Endothelial cell of hepatic sinusoid (primary cell): ENCODE data around the gene NOS1AP.
"Not testable (repeated sequence)": the region's sequence is repeated elsewhere in the genome, so short reads cannot be mapped to it uniquely, and the experiment has no call there.

Source experiments
- in situ Hi-C: cut with HindIII; loops from 2 replicates; pipeline ENCODE4 v1.10.0; 2017; ENCODE audit warnings: low sequenced_read_pairs

The NOS1AP gene

GRCh38 chr1:162161916-162162550 is 92.5 kb downstream of the NOS1AP start:
- in situ Hi-C loops = no loop called here

- in situ Hi-C loops = no loop called here
These were observed 96.0 kb downstream of the NOS1AP start for GRCh38 chr1:162165528-162165927.

GRCh38 chr1:162166917-162167615 is 97.6 kb downstream of the NOS1AP start:
- in situ Hi-C loops = no loop called here

GRCh38 chr1:162168261-162168660 is 98.8 kb downstream of the NOS1AP start:
- in situ Hi-C loops = no loop called here

- in situ Hi-C loops = no loop called here
These were observed 99.7 kb downstream of the NOS1AP start for GRCh38 chr1:162169031-162169790.

GRCh38 chr1:162171111-162171510 is 101.6 kb downstream of the NOS1AP start:
- in situ Hi-C loops = no loop called here

- in situ Hi-C loops = no loop called here
These were observed 103.0 kb downstream of the NOS1AP start for GRCh38 chr1:162172311-162173102.

GRCh38 chr1:162173607-162174006 is 104.1 kb downstream of the NOS1AP start:
- in situ Hi-C loops = not testable (repeated sequence)

GRCh38 chr1:162174027-162174426 is 104.5 kb downstream of the NOS1AP start:
- in situ Hi-C loops = not testable (repeated sequence)

- in situ Hi-C loops = no loop called here
These were observed 106.0 kb downstream of the NOS1AP start for GRCh38 chr1:162175379-162176081.

GRCh38 chr1:162177126-162177525 is 107.6 kb downstream of the NOS1AP start:
- in situ Hi-C loops = no loop called here

- in situ Hi-C loops = no loop called here
These were observed 108.9 kb downstream of the NOS1AP start for GRCh38 chr1:162178432-162178831.

GRCh38 chr1:162179121-162179520 is 109.6 kb downstream of the NOS1AP start:
- in situ Hi-C loops = no loop called here

GRCh38 chr1:162180813-162181212 is 111.3 kb downstream of the NOS1AP start:
- in situ Hi-C loops = no loop called here

- in situ Hi-C loops = no loop called here
These were observed 112.6 kb downstream of the NOS1AP start for GRCh38 chr1:162182090-162182489.

- in situ Hi-C loops = no loop called here
These were observed 116.0 kb downstream of the NOS1AP start for GRCh38 chr1:162185314-162186025.

GRCh38 chr1:162186026-162186374 is 116.5 kb downstream of the NOS1AP start:
- in situ Hi-C loops = no loop called here

GRCh38 chr1:162186406-162186805 is 116.9 kb downstream of the NOS1AP start:
- in situ Hi-C loops = no loop called here

GRCh38 chr1:162187687-162188276 is 118.3 kb downstream of the NOS1AP start:
- in situ Hi-C loops = no loop called here

GRCh38 chr1:162189345-162189744 is 119.9 kb downstream of the NOS1AP start:
- in situ Hi-C loops = no loop called here
